Liver (tissue), 9 donors: ENCODE data around the gene PPY. TPM values are rescaled to one million over a fixed set of nuclear protein-coding genes. Genes with fewer than 3 reads are reported as not detected.

ENCODE experiments used
- DNase-seq: peaks from one replicate; pipeline ENCODE4 v3.0.0-alpha.2; 2017; ENCODE audit warnings: low spot score
- H3K27ac ChIP-seq, 2 donors: one replicate each; pipeline ENCODE4 v1.7.0; 2013; ENCODE audit warnings: inconsistent platforms in 2 of 2, low read length in 2 of 2, control low read depth in 1 of 2, low read depth in 1 of 2, mild to moderate bottlenecking in 1 of 2
- H3K27me3 ChIP-seq, 4 donors: one replicate each; pipeline versions ENCODE4 v1.6.1 to v1.7.0; 2013; ENCODE audit warnings: low read length in 3 of 4, inconsistent platforms in 1 of 4, mild to moderate bottlenecking in 1 of 4, moderate library complexity in 1 of 4; ENCODE audit not compliant: control insufficient read depth in 4 of 4, insufficient read depth in 4 of 4
- H3K36me3 ChIP-seq, 4 donors: one replicate each; pipeline versions ENCODE4 v1.6.1 to v1.7.0; 2013; ENCODE audit warnings: low read length in 3 of 4, mild to moderate bottlenecking in 3 of 4, low read depth in 1 of 4, moderate library complexity in 1 of 4; ENCODE audit not compliant: control insufficient read depth in 4 of 4, insufficient read depth in 3 of 4
- H3K4me1 ChIP-seq, 4 donors: one replicate each; pipeline versions ENCODE4 v1.6.1 to v1.7.0; 2013; ENCODE audit warnings: low read length in 3 of 4, mild to moderate bottlenecking in 3 of 4, moderate library complexity in 1 of 4; ENCODE audit not compliant: control insufficient read depth in 4 of 4, insufficient read depth in 4 of 4
- H3K4me3 ChIP-seq, 3 donors: one replicate each; pipeline versions ENCODE4 v1.6.1 to v1.7.0; 2013; ENCODE audit warnings: low read length in 3 of 3, control low read depth in 1 of 3, low read depth in 1 of 3, mild to moderate bottlenecking in 1 of 3
- H3K9ac ChIP-seq, 2 donors: one replicate each; pipeline ENCODE4 v1.7.0; 2013; ENCODE audit warnings: low read length in 2 of 2, mild to moderate bottlenecking in 2 of 2, moderate library complexity in 2 of 2, control low read depth in 1 of 2, low read depth in 1 of 2
- H3K9me3 ChIP-seq, 4 donors: one replicate each; pipeline versions ENCODE4 v1.6.1 to v1.7.0; 2013; ENCODE audit warnings: low read length in 3 of 4; ENCODE audit not compliant: control insufficient read depth in 4 of 4
- ATF3 ChIP-seq: IDR thresholded peaks from 2 replicates; pipeline ENCODE4 v1.6.1; 2016; ENCODE audit warnings: antibody characterized with exemption
- CTCF ChIP-seq: fragments of 150-350 bp; IDR thresholded peaks from 2 replicates; pipeline ENCODE4 v1.5.1; 2017; ENCODE audit warnings: improper control_type of control experiment, low read depth, low read length; ENCODE audit not compliant: missing input control
- EGR1 ChIP-seq, 2 donors: IDR thresholded peaks; 2 replicates each; pipeline ENCODE4 v1.6.1; 2016 to 2018; ENCODE audit warnings: antibody characterized with exemption in 2 of 2, low read depth in 2 of 2
- FOXA1 ChIP-seq: IDR thresholded peaks from 2 replicates; pipeline ENCODE4 v1.6.1; 2016; ENCODE audit warnings: antibody characterized with exemption
- FOXA2 ChIP-seq: IDR thresholded peaks from 2 replicates; pipeline ENCODE4 v1.6.1; 2016; ENCODE audit warnings: antibody characterized with exemption
- HNF4A ChIP-seq, 2 donors: conservative IDR thresholded peaks; 2 replicates each; pipeline ENCODE4 v1.6.1; 2016; ENCODE audit warnings: antibody characterized with exemption in 2 of 2, mild to moderate bottlenecking in 2 of 2
- HNF4G ChIP-seq: IDR thresholded peaks from 2 replicates; pipeline ENCODE4 v1.6.1; 2016; ENCODE audit warnings: antibody characterized with exemption
- JUND ChIP-seq, 2 donors: IDR thresholded peaks; 2 replicates each; pipeline ENCODE4 v1.6.1; 2016; ENCODE audit warnings: antibody characterized with exemption in 2 of 2
- MAX ChIP-seq: IDR thresholded peaks from 2 replicates; pipeline ENCODE4 v1.6.1; 2016; ENCODE audit warnings: antibody characterized with exemption
- NR2F2 ChIP-seq: IDR thresholded peaks from 2 replicates; pipeline ENCODE4 v1.6.1; 2016; ENCODE audit warnings: antibody characterized with exemption
- RAD21 ChIP-seq, 2 donors: IDR thresholded peaks; 2 replicates each; pipeline ENCODE4 v1.6.1; 2016; ENCODE audit warnings: antibody characterized with exemption in 2 of 2, mild to moderate bottlenecking in 2 of 2
- REST ChIP-seq: IDR thresholded peaks from 2 replicates; pipeline ENCODE4 v1.6.1; 2016; ENCODE audit warnings: antibody characterized with exemption, mild to moderate bottlenecking
- SP1 ChIP-seq: IDR thresholded peaks from 2 replicates; pipeline ENCODE4 v1.6.1; 2018; ENCODE audit warnings: antibody characterized with exemption, mild to moderate bottlenecking
- TAF1 ChIP-seq: conservative IDR thresholded peaks from 2 replicates; pipeline ENCODE4 v1.6.1; 2016; ENCODE audit warnings: antibody characterized with exemption, mild to moderate bottlenecking
- YY1 ChIP-seq: IDR thresholded peaks from 2 replicates; pipeline ENCODE4 v1.6.1; 2016; ENCODE audit warnings: antibody characterized with exemption, mild to moderate bottlenecking
- ZBTB33 ChIP-seq: IDR thresholded peaks from 2 replicates; pipeline ENCODE4 v1.6.1; 2016; ENCODE audit warnings: antibody characterized with exemption
- WGBS: extraction: QIAGEN DNeasy Blood & Tissue Kit; methylation state at CpG from one replicate; pipeline ENCODE4 v1.1.7; 2013; 5-methylcytosine and 5-hydroxymethylcytosine counted together
- polyA plus RNA-seq, 2 donors: library from polyadenylated mRNA; stranded (reverse) in 1 of 2; unstranded in 1 of 2; fragments of 200-250 nt in 1 of 2; fragments of >200 nt in 1 of 2; fragmentation: Nextera tagmentation in 1 of 2; extraction: Ambion mirVana in 1 of 2; gene quantifications; one replicate each; pipeline versions ENCODE4 v1.2.1 to v1.2.3, GENCODE V29; 2013 to 2015
- total RNA-seq, 2 donors: library from RNA; depleted of rRNA; stranded (reverse); fragments of >200 nt; gene quantifications; one replicate each; pipeline ENCODE4 v1.2.3, GENCODE V29; 2014
- donor health status: healthy.
- donor health status: healthy.
- donor health status: healthy.
- donor health status: healthy.
- donor health status: healthy.

PPY gene
- total and polyA plus RNA-seq, 4 donors: not detected

GRCh38 chr17:43970366-43970765 lies 28.1 kb upstream of the PPY start:
- no peak overlapping the region for H3K4me3 ChIP-seq
- no peaks in the 10 kb centered on the region for H3K9me3 ChIP-seq
- H3K9ac ChIP-seq: no peak overlapping the region
- TF ChIP-seq HNF4G (no peak), HNF4A (conservative IDR thresholded peaks at IDR 0.05) (peak; percentile 23 to 47)
- DNase-seq: no peak
- no peak overlapping the region for H3K27ac ChIP-seq
- WGBS: 39% methylated on average over 4 of the region's 4 CpGs
- H3K36me3 ChIP-seq: no peaks in the 10 kb centered on the region
- H3K4me1 ChIP-seq: peaks cover 0 to 8% (median 4%) of the 10 kb centered on the region in 4 donors
- H3K27me3 ChIP-seq: no peaks in the 10 kb centered on the region

- Histone ChIP-seq H3K4me3 (no peak overlapping the region), H3K4me1 (peaks cover 0 to 14% (median 4%) of the 10 kb centered on the region in 4 donors), H3K9ac (no peak overlapping the region), H3K9me3 (no peaks in the 10 kb centered on the region), H3K27ac (no peak overlapping the region), H3K27me3 (no peaks in the 10 kb centered on the region), H3K36me3 (no peaks in the 10 kb centered on the region)
- no peak for DNase-seq
- 67% methylated on average over 9 of the region's 9 CpGs for WGBS
- no peak for TF ChIP-seq FOXA2
- TF ChIP-seq NR2F2: no peak
- TF ChIP-seq YY1: no peak
- TF ChIP-seq JUND (IDR thresholded peaks at IDR 0.05): no peak
- TF ChIP-seq MAX: no peak
- TF ChIP-seq FOXA1: no peak
- TF ChIP-seq EGR1 (IDR thresholded peaks at IDR 0.05; ENCODE audit: low read depth in 2 of 2): no peak
- no peak for TF ChIP-seq REST
- TF ChIP-seq SP1: no peak
- no peak for TF ChIP-seq ATF3
- TF ChIP-seq ZBTB33: no peak
- TF ChIP-seq CTCF: no peak
- no peak for TF ChIP-seq RAD21 (IDR thresholded peaks at IDR 0.05)
- TF ChIP-seq TAF1: no peak
Observed at GRCh38 chr17:43967251-43967875, 25.1 kb upstream of the PPY start.
